Smooth muscle cell (in vitro differentiated cells): ENCODE results near the gene ZNRD2. TPM values are rescaled to one million over a fixed set of nuclear protein-coding genes. Genes with fewer than 3 reads are reported as not detected.

Experiments
- DNase-seq: peaks from one replicate; lab custom pipeline; 2025; ENCODE audit not compliant: unreplicated experiment; lab: John Stamatoyannopoulos, UW
- H2AFZ ChIP-seq: fragments of 200-600 bp; sonication (generic); 2 replicates; pipeline ENCODE4 v1.6.0; 2016; ENCODE audit warnings: antibody characterized with exemption, low read depth, mild to moderate bottlenecking
- H3F3A ChIP-seq: fragments of 200-600 bp; sonication (generic); 2 replicates; pipeline ENCODE4 v1.6.0; 2017; ENCODE audit warnings: antibody characterized with exemption, low read depth
- H3K27ac ChIP-seq: fragments of 200-600 bp; sonication (generic); 2 replicates; pipeline ENCODE4 v1.5.1; 2016; ENCODE audit warnings: low read depth, mild to moderate bottlenecking
- H3K27me3 ChIP-seq: fragments of 200-600 bp; sonication (generic); 2 replicates; pipeline ENCODE4 v1.6.1; 2016; ENCODE audit warnings: low read depth, mild to moderate bottlenecking
- H3K36me3 ChIP-seq: fragments of 200-600 bp; sonication (generic); 2 replicates; pipeline ENCODE4 v1.5.1; 2016; ENCODE audit warnings: low read depth
- H3K4me1 ChIP-seq: fragments of 200-600 bp; sonication (generic); 2 replicates; pipeline ENCODE4 v1.5.1; 2016; ENCODE audit warnings: low read depth
- H3K4me2 ChIP-seq: fragments of 200-600 bp; sonication (generic); 2 replicates; pipeline ENCODE4 v1.6.0; 2016; ENCODE audit warnings: mild to moderate bottlenecking
- H3K4me3 ChIP-seq: fragments of 200-600 bp; sonication (generic); 2 replicates; pipeline ENCODE4 v1.5.1; 2016; ENCODE audit warnings: mild to moderate bottlenecking
- H3K79me2 ChIP-seq: fragments of 200-600 bp; sonication (generic); 2 replicates; pipeline ENCODE4 v1.6.0; 2016; ENCODE audit warnings: low read depth, mild to moderate bottlenecking
- H3K9ac ChIP-seq: fragments of 200-600 bp; sonication (generic); 2 replicates; pipeline ENCODE4 v1.6.0; 2016; ENCODE audit warnings: low read depth
- H3K9me3 ChIP-seq: fragments of 200-600 bp; sonication (generic); replicated peaks from 2 replicates; pipeline ENCODE4 v1.5.1; 2016; ENCODE audit warnings: low read depth
- H4K20me1 ChIP-seq: fragments of 200-600 bp; sonication (generic); 2 replicates; pipeline ENCODE4 v1.6.0; 2016; ENCODE audit warnings: low read depth
- CTCF ChIP-seq: fragments of 200-600 bp; sonication (generic); IDR thresholded peaks from 2 replicates; pipeline ENCODE4 v1.5.1; 2017; ENCODE audit warnings: borderline replicate concordance, mild to moderate bottlenecking, antibody characterized with exemption; ENCODE audit not compliant: insufficient read depth, poor library complexity, severe bottlenecking
- WGBS: methylation state at CpG from one replicate; pipeline ENCODE4 v1.1.7; 2016; ENCODE audit warnings: low lambda C conversion rate; 5-methylcytosine and 5-hydroxymethylcytosine counted together
- polyA plus RNA-seq: library from polyadenylated mRNA; unstranded; fragments of >200 nt; fragmentation: Nextera tagmentation; extraction: Ambion mirVana; gene quantifications from 2 replicates; pipeline ENCODE4 v1.2.1, GENCODE V29; 2016
- total RNA-seq: library from RNA; depleted of rRNA; stranded (reverse); fragments of >200 nt; gene quantifications from 2 replicates; pipeline ENCODE4 v1.2.3, GENCODE V29; 2014

The ZNRD2 gene
- total and polyA plus RNA-seq, 2 experiments from 2014 or later: 55.5 to 105 TPM

GRCh38 chr11:65524014-65524740 lies 46.1 kb upstream of the ZNRD2 start:
- H3K4me2 ChIP-seq: peak overlapping the region; percentile 77
- no peak overlapping the region for H2AFZ ChIP-seq
- H3K9me3 ChIP-seq: no peaks in the 10 kb centered on the region
- no peak for TF ChIP-seq CTCF
- peaks cover 40% of the 10 kb centered on the region for H3K79me2 ChIP-seq
- peak; percentile 43 for DNase-seq
- peaks cover 44% of the 10 kb centered on the region for H4K20me1 ChIP-seq
- H3K27me3 ChIP-seq: no peaks in the 10 kb centered on the region
- WGBS: 29% methylated on average over 12 of the region's 12 CpGs
- H3K9ac ChIP-seq: no peak overlapping the region
- H3K27ac ChIP-seq: peak overlapping the region; percentile 48
- H3K4me1 ChIP-seq: peaks cover 34% of the 10 kb centered on the region
- H3K4me3 ChIP-seq: peak overlapping the region; percentile 27
- H3K36me3 ChIP-seq: no peaks in the 10 kb centered on the region
- H3F3A ChIP-seq: peaks cover 30% of the 10 kb centered on the region

- H3K4me2 ChIP-seq: peak within 1 kb of the TSS; percentile 100
- TF ChIP-seq CTCF: no peak
- H3K9ac ChIP-seq: peak within 1 kb of the TSS; percentile 100
- H4K20me1 ChIP-seq: peaks cover 52% of the 10 kb centered on the region
- H3K36me3 ChIP-seq: no peaks in the 10 kb centered on the region
- peaks cover 40% of the 10 kb centered on the region for H3K79me2 ChIP-seq
- H3F3A ChIP-seq: peaks cover 30% of the 10 kb centered on the region
- peak within 1 kb of the TSS; percentile 72 for H2AFZ ChIP-seq
- H3K9me3 ChIP-seq: no peaks in the 10 kb centered on the region
- no peaks in the 10 kb centered on the region for H3K27me3 ChIP-seq
- peak; percentile 68 for DNase-seq
- 3% methylated on average over 19 of the region's 82 CpGs for WGBS
- peak within 1 kb of the TSS; percentile 100 for H3K4me3 ChIP-seq
- H3K27ac ChIP-seq: peak within 1 kb of the TSS; percentile 96
- H3K4me1 ChIP-seq: peaks cover 34% of the 10 kb centered on the region
Measured at GRCh38 chr11:65524741-65525545, 45.3 kb upstream of the ZNRD2 start, which contains the start of gene SCYL1. Gene SCYL1, plus strand, starts transcription at chr11:65525083. Its CDS starts 71 bp downstream, at chr11:65525154.

GRCh38 chr11:65525546-65526480 lies 44.5 kb upstream of the ZNRD2 start:
- Histone ChIP-seq H3K9ac (peak overlapping the region; percentile 100), H3K27ac (peak overlapping the region; percentile 96), H3K27me3 (no peaks in the 10 kb centered on the region), H3K4me2 (peak overlapping the region; percentile 100), H3K4me1 (peaks cover 34% of the 10 kb centered on the region), H3K4me3 (peak overlapping the region; percentile 100), H3K79me2 (peaks cover 40% of the 10 kb centered on the region), H4K20me1 (peaks cover 61% of the 10 kb centered on the region), H3F3A (peaks cover 30% of the 10 kb centered on the region), H3K9me3 (no peaks in the 10 kb centered on the region), H3K36me3 (no peaks in the 10 kb centered on the region), H2AFZ (no peak overlapping the region)
- 65% methylated on average over 29 of the region's 31 CpGs for WGBS
- no peak for DNase-seq
- TF ChIP-seq CTCF: no peak
